GM21576 (cell line): ENCODE results near the gene MTCH1.
"Not testable (repeated sequence)": the region's sequence is repeated elsewhere in the genome, so short reads cannot be mapped to it uniquely, and the experiment has no call there.

Experiments
- ATAC-seq: cut with Tn5 transposase; IDR thresholded peaks from one replicate; pipeline ENCODE4 v1.9.1; 2021; ENCODE audit warnings: mild to moderate bottlenecking, moderate library complexity; ENCODE audit not compliant: unreplicated experiment

Gene MTCH1

GRCh38 chr6:36955671-36956445 is 30.1 kb downstream of the MTCH1 start:
- no peak for ATAC-seq

GRCh38 chr6:36955136-36955535 is 30.9 kb downstream of the MTCH1 start:
- no peak for ATAC-seq

- ATAC-seq: no peak
Observed at GRCh38 chr6:36954262-36954931, 31.6 kb downstream of the MTCH1 start, which contains the start of gene PI16. PI16 (plus strand) TSS chr6:36954738; CDS start chr6:36954761, 23 bp downstream.

- ATAC-seq: no peak
Observed at GRCh38 chr6:36953931-36954261, 32.1 kb downstream of the MTCH1 start.

- ATAC-seq: no peak
Observed at GRCh38 chr6:36949636-36950035, 36.4 kb downstream of the MTCH1 start.

- not testable (repeated sequence) for ATAC-seq
Observed at GRCh38 chr6:36949076-36949475, 36.9 kb downstream of the MTCH1 start.

GRCh38 chr6:36947570-36948351 is 38.2 kb downstream of the MTCH1 start:
- no peak for ATAC-seq

- no peak for ATAC-seq
Observed at GRCh38 chr6:36946526-36946925, 39.5 kb downstream of the MTCH1 start.

- ATAC-seq: no peak
Observed at GRCh38 chr6:36945301-36945700, 40.7 kb downstream of the MTCH1 start.

- no peak for ATAC-seq
Observed at GRCh38 chr6:36944650-36945049, 41.3 kb downstream of the MTCH1 start.

- ATAC-seq: not testable (repeated sequence)
Observed at GRCh38 chr6:36942329-36942728, 43.7 kb downstream of the MTCH1 start.

GRCh38 chr6:36941561-36941960 is 44.4 kb downstream of the MTCH1 start:
- ATAC-seq: not testable (repeated sequence)

GRCh38 chr6:36940027-36940426 is 46.0 kb downstream of the MTCH1 start:
- ATAC-seq: no peak

- not testable (repeated sequence) for ATAC-seq
Observed at GRCh38 chr6:36939005-36939404, 47.0 kb downstream of the MTCH1 start.

GRCh38 chr6:36938536-36938935 is 47.5 kb downstream of the MTCH1 start:
- no peak for ATAC-seq

GRCh38 chr6:36937896-36938295 is 48.1 kb downstream of the MTCH1 start:
- no peak for ATAC-seq

GRCh38 chr6:36936824-36937223 is 49.2 kb downstream of the MTCH1 start:
- no peak for ATAC-seq

- no peak for ATAC-seq
Observed at GRCh38 chr6:36934901-36935300, 51.1 kb downstream of the MTCH1 start.

- no peak for ATAC-seq
Observed at GRCh38 chr6:36933519-36933918, 52.5 kb downstream of the MTCH1 start.

- no peak for ATAC-seq
Observed at GRCh38 chr6:36933102-36933501, 52.9 kb downstream of the MTCH1 start.

GRCh38 chr6:36930483-36930882 is 55.5 kb downstream of the MTCH1 start:
- ATAC-seq: no peak

GRCh38 chr6:36929607-36930006 is 56.4 kb downstream of the MTCH1 start:
- no peak for ATAC-seq
